HG02870 (cell line): ENCODE data around the gene COL23A1.

ENCODE experiments used
- ATAC-seq: cut with Tn5 transposase; IDR thresholded peaks from one replicate; pipeline ENCODE4 v1.9.1; 2021; ENCODE audit warnings: mild to moderate bottlenecking, moderate library complexity; ENCODE audit not compliant: unreplicated experiment

COL23A1 gene

DNA sequence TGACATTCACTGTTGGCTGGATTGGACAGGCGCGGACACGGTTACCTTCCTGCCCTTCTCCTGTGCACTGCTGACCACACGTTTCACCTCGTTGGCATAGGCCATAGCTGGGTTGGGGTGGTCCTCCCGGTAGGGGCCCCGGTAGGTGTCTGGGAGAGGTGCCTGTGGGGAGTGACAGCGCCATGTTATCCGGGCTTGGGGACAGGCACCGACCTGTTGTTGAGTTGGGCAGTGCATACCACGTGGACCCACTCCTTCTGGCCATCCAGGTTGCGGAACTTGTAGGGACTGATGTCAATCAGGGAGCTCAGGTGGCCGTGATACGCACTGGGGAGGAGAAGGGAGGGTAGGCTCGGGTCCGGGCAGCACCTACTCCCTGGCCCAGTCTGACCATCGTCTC, 365.8 kb downstream of the COL23A1 start:
- ATAC-seq = no peak

DNA sequence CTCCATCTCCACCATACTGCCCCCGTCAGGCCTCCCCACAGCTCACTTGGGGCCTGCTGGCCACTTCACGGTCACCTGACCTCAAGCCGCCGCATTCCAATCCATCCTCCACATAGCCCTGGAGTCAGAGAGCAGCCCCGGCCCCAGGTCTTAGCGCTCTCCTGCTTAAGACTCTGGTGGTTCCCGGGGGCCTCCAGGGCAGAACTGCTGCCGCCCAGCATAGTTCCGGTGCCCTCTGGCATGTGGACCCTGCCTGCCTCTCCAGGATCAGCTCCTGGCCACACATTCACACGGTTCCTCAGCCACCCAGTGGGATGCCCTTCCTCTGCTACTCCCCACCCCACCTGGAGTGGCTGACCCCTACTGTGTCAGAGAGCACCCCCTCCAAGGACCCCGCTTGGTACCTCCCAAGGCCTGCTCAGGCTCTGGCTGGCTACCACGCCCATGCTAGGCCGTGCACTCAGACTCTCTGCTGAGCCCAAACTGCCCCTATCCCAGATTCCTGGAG, 366.3 kb downstream of the COL23A1 start:
- ATAC-seq = no peak

DNA sequence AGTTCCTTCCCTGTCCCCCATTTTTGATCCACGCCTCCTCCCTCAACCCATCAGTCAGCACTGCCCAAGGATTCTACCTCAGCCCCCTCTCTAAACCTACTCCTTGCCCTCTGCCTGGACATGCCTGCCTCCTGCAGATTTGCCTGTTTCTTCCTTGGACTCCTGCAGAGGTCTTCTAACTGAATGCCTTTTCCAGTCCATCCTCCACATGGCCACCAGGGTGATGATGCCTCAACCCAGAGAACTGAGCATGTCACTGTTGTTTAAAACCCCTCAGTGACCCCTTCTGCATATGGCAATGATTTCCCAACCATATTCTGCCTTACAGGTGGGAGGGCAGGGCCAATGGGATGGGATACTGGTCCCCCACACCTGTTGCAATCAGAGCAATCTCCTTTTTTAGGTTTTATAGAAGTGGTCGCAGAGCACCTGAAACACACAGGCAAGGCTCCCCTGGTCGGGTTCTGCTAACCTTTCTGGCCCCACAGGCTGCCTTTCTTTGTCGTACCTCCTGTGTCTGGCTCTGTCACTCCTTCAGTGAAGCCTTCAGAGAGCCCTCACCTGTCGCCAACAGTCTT, 366.9 kb downstream of the COL23A1 start:
- no peak for ATAC-seq

DNA sequence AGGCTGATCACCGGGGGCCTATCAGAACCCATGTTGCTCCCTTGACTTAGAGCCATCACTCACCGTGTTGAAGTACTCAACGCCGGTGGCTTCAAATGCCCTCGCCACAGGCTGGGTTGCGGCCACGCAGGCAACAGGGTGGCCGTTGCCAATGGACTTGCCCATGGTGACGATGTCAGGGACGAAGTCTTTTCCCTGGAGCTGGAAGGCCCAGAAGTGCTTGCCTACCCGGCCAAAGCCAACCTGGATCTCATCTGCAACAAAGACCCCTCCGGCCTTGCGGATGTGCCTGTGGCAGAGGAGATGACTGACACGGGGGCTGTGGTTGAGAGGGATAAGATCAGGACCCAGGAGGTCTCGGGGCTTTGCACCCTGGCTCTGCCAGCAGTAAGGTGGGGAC, 367.9 kb downstream of the COL23A1 start:
- no peak for ATAC-seq

DNA sequence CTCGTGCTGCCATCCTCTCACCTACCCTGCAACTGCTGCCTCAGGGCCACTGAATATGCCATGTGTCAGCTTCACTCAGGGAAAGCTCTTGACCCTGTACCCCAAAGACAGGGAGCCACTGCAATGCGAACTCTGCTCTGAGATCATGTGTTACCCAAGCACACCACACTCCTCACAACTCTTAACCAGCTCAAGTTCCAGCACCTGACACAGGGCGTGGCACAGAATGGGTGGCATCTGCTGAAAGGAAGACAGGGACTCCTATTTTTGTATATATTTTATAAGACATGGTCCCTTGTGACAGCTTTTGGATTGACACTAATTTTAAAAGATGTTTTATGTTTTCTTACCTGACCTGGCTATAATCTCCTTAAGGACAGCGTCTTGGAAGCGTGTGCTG, 368.3 kb downstream of the COL23A1 start:
- no peak for ATAC-seq

DNA sequence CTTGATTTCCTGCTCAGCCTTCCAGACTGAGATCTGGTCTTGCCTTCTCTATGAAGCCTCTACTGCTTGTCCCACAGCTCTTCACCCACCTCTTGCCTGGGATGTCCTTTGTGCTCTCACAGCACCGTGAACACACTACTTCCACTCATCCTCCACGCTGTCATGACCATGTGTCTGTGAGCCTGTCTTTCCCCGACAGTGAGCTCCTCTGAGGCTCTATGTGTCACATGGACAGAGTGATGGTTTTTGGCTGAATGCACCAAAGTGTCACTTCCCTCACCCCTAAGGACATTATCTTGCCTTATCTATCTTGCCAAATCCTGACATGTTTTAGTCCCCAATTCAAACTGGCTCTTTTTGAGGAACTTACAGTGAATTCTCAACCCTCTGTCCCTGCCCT, 368.9 kb downstream of the COL23A1 start:
- no peak for ATAC-seq

DNA sequence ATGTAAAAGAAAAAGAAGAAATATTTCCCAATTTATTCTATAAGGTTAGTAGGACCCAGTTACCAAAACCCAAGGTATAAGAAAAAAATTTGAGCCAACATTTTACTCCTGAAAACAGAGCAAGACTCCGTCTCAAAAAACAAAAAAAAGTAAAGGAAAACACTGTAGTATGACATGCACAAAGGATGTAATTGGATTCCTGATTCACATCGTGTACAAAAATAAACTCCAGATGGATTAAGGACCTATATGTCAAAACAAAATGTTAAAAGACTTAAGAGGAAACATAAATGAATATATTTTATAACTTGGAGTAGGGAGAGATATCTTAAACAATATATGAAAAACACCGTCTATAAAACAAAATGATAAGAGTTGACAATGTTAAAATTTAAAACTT, 371.4 kb downstream of the COL23A1 start:
- ATAC-seq = no peak

DNA sequence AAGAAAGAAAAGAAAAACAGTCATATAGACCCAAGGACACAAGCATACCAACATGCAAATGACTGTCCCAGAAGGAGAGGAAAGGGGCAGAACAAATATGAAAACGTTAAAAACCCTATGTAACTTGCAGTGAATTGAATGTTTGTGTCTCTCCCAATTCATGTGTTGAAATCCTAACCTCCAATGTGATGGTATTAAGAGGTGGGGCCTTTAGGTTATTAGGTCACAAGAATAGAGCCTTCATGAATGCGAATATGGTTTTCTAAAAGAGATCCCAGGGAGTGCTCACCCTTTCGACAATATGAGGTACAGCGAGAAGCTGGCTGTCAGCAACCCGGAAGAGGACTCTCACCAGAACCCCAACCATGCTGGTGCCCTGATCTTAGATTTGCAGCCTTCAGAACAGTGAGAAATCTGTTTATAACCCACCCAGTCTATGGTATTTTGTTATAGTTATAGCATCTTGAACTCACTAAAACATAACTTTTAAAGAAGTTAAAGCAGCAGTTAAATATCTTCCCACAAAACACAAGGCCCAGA, 371.9 kb downstream of the COL23A1 start:
- no peak for ATAC-seq

DNA sequence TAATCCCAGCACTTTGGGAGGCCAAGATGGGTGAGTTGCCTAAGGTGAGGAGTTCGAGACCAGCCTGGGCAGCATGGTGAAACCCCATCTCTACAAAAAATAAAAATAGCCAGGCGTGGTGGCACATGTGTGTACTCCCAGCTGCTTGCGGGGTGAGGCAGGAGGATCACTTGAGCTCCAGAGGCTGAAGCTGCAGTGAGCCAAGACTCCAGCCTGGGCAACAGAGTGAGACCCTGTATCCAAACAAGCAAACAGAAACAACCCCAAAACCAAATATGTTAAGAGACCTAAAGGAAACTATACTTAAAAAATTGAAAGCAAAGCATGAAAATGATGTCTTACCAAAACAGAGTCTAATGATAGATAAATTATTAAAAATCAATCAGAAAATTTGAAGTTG, 373.4 kb downstream of the COL23A1 start:
- no peak for ATAC-seq

DNA sequence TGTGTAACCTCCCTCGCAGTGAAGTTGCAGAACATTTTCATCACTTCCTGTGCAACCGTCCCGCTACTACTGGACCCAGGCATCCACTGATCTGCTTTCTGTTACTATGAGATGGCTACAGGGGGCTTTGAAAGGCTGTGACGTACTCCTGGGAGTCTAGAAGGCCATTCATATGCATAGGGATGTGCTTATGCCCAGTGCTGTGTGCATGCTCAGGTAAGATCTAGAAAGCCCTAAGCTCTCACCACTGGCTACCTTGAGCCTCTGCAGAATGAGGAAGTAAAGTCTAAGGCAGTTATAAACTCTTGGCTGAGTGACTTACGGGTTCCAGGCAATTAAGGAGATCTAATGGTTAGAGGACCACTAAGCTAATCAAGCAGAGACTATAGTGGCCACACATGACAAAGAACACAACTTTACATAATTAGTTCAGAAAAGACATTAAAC, 374.1 kb downstream of the COL23A1 start:
- no peak for ATAC-seq

DNA sequence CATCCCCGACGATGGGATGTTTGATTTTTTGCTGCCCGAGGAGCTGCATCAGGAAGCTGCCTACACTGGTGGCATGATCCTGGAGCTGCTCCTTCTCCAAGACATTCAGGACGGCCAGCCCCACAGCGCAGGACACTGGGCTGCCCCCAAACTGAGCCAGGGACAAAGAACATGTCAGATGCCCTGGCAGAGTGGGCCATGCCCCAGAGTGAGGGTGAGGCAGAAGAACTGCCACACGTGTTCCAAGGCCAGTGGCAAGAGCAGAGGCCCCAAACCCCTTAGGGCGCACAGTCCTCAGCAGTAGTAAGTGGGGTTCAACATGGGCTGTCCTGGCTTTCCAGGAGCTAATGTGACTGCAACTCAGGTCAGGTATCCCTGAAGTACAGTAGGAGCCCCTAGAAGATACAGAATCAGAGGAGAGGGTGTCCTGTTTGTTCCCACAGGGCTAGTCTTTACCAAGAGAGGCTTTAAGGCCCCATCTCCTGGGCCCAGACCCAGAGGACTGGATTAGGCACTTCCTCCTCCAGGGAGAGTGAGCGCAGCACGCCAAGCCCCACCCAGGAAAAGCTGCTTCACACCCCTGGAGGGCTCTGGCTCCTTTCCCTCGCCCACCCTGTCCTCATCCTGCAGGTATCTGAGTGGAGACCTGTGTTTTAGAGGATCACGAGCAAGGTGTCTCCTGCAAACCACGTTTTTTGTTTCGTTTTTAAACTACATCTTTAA, 374.8 kb downstream of the COL23A1 start:
- no peak for ATAC-seq

DNA sequence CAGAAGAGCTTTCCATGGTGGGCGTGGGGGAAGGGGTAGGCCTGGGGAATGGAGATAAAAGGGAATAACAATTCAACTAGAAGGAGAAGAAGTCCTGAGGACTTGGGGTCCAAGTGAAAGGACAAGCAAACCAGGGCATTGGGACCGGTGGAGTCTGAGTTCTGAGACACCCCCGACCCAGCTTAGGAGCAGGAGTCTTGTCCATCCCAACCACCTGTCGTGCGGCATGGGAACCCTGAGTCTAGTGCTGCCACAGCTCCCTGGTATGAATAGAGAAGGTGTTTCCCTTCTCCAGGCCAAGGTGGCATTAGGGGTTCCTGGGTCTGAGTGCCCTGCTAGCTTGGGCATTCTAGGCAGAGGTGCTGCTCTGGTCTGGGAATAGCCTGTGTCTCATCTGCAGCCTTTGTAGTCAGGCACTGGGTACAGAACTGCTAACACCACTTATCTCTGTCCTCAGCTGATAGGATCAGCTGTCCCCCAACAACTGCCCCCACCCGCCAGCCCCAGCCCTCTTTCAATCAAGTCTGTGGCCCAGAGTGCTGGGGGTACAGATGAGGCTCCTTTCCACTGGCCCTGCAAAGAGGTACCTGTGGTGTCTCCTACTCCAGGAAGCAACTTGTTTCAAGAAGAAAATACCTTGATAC, 375.9 kb downstream of the COL23A1 start:
- ATAC-seq = no peak

DNA sequence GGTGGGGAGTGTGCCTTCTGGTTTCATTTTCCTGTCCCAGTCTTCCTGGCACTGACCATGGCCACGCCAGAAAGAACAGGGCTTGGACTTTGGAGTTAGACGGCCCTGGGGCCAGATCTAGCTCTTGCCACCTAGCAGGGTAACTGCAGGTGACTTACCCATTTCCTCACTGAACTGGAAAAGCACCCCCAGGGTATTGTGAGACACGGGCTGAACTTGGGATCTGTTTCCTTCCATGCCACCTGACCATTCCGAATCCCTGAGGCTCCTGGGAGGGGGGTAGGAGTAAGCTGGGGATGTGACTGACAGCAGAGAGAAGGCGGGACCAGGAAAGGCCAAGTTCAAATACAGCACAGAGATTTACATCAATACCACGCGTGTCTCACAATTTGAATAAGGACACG, 376.4 kb downstream of the COL23A1 start:
- ATAC-seq = no peak

DNA sequence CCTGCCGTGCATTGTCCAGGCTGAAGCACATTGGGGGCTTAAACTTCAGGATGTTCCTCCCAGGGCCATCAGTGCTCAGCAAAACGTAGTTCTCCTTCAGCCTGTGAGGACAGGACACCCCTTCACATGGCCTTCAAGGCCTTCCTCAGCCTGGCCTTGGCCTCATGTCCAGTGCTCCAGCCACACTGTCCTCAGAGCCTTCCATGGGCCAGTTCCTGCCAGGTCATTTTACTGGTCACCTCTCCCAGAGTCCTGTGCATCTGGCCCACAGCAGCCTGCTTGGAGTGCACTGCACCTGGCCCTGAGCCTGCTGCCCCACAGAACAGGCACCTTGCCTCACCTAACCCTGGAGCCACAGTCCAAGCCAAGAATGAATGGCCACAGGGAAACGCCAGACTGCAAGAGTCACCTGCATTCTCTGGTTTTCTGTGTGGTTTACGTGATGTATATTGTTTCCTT, 377.2 kb downstream of the COL23A1 start:
- ATAC-seq = no peak

DNA sequence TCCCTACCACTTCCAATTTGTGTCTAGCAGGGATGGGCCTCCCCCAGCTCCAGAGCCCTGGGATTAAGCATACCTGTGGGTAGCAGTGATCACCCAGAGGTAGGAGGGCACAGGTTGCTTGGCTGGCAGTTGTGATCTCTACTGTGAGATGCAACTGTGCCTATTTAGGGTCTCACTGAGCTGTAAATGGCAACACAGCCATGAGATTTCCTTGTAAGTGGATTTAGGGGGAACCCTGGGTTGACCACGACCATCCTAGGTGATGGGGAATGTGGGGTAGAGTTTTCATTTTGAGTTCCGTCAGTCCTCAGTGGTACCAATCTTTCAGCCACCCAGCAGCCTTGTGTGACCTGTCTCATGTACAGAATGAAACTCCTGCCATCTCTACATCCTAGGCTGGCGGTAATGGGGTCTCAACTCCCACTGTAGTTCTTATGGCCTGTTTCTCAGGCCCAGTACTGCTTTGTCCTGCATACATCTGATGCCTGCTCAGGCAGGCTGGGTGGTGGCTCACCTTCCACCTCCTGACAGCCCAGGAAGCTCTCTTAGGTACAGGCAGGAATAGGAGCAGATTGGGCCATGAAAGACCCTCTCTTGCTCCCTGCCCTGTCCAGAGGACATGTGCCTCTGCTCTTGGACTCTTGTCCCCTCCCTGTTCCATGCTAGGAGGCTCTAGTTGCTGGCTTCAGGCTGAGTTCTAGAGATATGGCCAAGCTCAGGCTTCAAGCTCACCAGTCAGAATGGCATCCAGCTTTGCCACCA, 377.8 kb downstream of the COL23A1 start:
- no peak for ATAC-seq

DNA sequence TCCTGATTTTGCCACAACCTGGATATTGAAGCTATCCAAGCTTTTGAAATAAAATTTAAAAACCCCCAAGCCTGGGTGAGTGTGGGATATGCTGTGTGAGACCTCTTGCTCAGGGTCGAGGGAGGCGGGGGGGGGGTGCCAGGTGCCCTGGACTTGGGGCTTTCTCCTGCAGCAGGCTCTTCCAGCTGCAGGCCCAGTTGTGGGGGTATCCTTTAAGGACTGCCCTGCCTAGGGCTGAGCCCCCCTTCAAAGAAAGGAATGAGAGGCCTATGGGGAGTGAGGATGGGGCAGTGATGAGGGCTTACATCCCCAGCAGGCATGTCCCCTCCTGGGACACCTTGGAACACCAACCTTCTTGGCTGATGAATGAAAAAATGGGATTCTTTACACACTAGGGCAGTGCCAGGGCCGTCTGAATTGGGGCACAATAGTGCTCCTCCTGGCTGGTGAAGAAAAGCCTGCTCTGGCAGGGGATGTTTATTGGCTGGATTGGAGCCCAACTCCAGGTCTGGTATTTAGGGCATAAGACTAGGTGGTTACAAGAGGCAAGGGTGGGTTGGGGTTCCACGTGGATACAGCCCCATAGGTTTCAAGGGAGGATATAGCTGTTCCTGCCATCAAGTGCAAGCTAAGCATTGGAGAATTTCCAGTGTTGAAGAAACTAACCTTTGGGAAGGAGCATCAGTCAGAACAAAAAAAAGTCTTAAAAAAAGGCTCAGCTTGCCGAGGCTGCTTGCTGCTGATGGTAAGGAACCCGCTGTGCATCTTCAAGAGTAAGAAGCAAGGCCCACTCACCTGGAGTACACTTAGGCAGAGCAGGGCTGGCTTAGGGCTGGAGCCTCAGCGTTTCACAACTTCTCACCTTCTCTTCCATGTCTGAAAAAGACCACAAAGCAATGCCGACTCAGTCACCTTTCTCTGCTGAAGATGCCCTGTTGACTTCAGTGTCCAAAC, 378.8 kb downstream of the COL23A1 start:
- ATAC-seq = no peak

DNA sequence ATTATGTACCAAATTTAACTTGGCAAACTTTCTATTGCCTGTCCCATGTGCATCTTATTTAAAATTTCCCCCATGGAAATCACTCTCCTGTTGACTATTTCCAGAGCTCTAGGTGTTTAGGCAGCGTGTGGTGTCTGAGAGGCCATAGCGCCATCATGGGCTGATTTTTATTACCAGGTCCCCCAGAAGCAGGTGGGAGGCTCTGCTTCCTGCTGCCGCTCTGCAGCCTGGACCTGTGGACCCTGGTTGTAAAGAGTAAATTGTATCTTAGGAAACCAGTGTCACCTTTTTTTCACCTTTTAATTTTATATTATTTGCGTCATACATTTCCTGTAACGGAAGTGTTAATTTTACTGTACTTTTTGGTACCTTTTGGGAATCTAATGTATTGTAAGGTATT, 379.5 kb downstream of the COL23A1 start:
- ATAC-seq = no peak

DNA sequence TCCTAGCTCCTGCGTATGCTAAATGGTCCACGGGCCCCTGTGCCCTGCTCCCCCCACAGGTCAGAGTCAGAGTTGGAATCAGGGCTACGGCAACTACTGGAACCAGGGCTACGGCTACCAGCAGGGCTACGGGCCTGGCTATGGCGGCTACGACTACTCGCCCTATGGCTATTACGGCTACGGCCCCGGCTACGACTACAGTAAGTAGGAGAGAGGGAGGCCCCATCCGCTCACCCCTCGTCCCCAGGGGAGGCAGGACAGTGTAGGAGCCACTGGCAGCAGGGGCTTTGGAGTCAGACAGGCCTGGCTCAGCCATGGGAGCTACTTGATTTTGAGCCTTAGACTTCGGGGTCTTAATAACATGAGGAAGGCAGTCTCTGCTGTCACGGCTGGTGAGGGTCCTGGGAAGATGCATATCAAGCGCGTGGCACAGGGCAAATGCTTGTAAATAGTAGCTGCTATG, 380.1 kb downstream of the COL23A1 start:
- ATAC-seq = no peak

DNA sequence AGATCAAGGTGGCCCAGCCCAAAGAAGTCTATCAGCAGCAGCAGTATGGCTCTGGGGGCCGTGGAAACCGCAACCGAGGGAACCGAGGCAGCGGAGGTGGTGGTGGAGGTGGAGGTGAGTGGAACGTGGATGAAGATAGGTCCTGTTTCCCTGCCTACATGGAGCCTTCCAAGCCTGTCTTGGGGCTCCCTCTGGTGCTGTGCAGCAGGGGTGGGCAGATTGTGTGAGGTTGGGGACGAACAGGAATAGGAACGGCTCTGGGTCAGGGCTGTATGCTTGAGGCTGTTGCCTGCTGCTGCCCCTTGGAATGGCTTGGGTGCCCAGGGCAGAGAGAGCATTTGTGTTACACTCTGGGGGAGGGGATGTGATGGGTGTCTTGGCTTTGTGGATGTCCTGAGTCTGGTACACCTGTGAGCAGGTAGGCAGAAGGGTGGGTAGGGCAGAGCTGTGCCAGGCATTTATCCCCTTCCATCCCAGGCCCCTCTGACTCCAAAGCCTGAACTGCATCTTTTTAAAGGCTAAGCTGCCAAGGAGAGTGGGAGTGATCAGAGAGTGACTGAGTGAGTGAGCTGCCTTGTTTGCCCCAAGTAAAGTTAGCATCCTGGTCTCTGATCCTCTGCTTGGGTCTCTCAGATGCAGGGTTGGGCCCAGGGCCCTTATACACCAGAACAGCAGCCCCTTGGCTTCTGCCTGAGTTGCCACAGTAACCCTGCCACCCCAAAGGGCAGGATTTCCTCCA, 380.7 kb downstream of the COL23A1 start:
- ATAC-seq = no peak
